ENCODE results near the gene SDK1. TPM values are rescaled to one million over a fixed set of nuclear protein-coding genes. Genes with fewer than 3 reads are reported as not detected.

The SDK1 gene
- total and polyA plus RNA-seq, 10 of the 15 experiments (the other 5 are each of a cell fraction or from before 2014, with no cell fraction given): 0.14 to 0.33 TPM; not detected in 8

DNA sequence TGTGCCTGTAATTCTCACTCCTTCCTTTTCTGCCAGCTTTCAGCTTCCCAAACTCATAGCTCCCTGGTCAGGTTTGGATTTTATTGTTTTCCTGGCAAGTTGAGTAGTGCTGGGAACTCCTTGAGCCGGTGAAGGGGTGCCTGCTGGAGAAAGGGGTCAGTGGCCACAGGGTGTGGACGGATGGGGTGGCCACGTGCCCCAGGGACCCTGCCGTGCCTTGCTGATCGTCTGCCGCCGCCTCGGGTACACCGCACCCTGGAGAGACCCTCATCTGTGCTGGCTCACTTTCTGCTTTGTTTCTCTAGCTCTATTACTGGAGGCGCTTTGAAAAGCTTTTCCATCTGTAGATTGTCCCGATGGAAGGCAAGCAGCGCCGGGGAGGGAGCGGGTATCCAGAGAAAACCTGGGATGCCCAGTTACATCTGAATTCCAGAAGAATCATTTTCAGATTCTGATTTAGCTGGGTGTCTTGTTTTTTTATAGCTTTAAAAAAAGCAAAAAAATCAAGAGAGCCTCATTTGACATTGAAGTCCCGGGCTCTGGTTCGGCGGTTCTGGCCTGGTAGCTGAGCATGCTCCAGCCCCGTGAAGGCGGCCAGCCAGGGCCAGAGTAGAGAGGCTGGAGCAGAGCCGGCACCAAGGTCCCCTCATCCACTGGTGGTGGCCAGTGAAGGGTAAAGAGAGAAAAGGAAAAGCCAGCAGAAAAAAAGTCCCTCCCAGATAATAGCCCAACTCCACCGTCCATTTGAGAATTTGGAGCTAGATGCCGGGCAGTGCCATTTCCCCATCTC lies 870.1 kb downstream of the SDK1 start:
- CTCF ChIA-PET: no interaction called here
- in situ Hi-C loops (cut with MboI) (no loop called here), intact Hi-C loops (cut with micrococcal nuclease; ENCODE audit: unreplicated experiment) (no loop called here)
- no peaks in the 10 kb centered on the region for H3K79me2 ChIP-seq (ENCODE audit: control insufficient read depth, insufficient read depth, low read length)
- 49% methylated on average over 20 of the region's 22 CpGs for WGBS (ENCODE audit: insufficient coverage, insufficient replicate concordance, low lambda C conversion rate, missing lambda C conversion rate)
- H3K4me3 ChIP-seq: no peak overlapping the region
- RAD21 ChIA-PET (ENCODE audit: unreplicated experiment): no interaction called here
- H3K9me3 ChIP-seq (replicated peaks; ENCODE audit: control insufficient read depth, insufficient read depth, low read length): no peaks in the 10 kb centered on the region; the same call in 2 of the 3 replicates
- POLR2A ChIA-PET: no interaction called here
- no peak for DNase-seq (ENCODE audit: low read depth, low spot score)
- H3K4me2 ChIP-seq (ENCODE audit: control insufficient read depth, insufficient read depth): no peak overlapping the region
- H2AFZ ChIP-seq (ENCODE audit: control insufficient read depth, low read depth, low read length): no peak overlapping the region
- no peak overlapping the region for H3K9ac ChIP-seq (ENCODE audit: control insufficient read depth, insufficient read depth, low read length)
- TF ChIP-seq GABPA (IDR thresholded peaks at IDR 0.05; ENCODE audit: low read depth): no peak
- TF ChIP-seq MEF2A (IDR thresholded peaks at IDR 0.05; ENCODE audit: insufficient read depth, low read depth, low read length): no peak
- TF ChIP-seq ZBED1 (IDR thresholded peaks at IDR 0.05; ENCODE audit: borderline replicate concordance): no peak
- TF ChIP-seq STAT3 (IDR thresholded peaks at IDR 0.05; ENCODE audit: low read depth, low read length): no peak
- TF ChIP-seq RCOR1 (conservative IDR thresholded peaks at IDR 0.05; ENCODE audit: low read depth, low read length): no peak
- no peak for TF ChIP-seq YY1 (IDR thresholded peaks at IDR 0.05; ENCODE audit: low read depth, low read length)
- TF ChIP-seq SPI1 (IDR thresholded peaks at IDR 0.05; ENCODE audit: borderline replicate concordance, insufficient read depth, low read depth, low read length): no peak
- TF ChIP-seq NFYB (IDR thresholded peaks at IDR 0.05; ENCODE audit: insufficient read depth, low read depth, low read length): no peak
- no peak for TF ChIP-seq NKRF (conservative IDR thresholded peaks at IDR 0.05)
- TF ChIP-seq FOXK2 (IDR thresholded peaks at IDR 0.05): no peak
- no peak for TF ChIP-seq LARP7 (IDR thresholded peaks at IDR 0.05)
- TF ChIP-seq IKZF2 (IDR thresholded peaks at IDR 0.05): no peak
- SMC1A ChIA-PET (ENCODE audit: uncharacterized antibody, unreplicated experiment): interaction anchor here (1.4 kb wide), 1 partner anchor 9 kb away, joined by 3 read pairs; no protein-coding TSS in a partner anchor
- no peaks in the 10 kb centered on the region for H3K27me3 ChIP-seq (replicated peaks in 1 of 2; ENCODE audit: control insufficient read depth in 2 of 2, insufficient read depth in 2 of 2, low read length in 1 of 2)
- FAIRE-seq: no peak
- H3K27ac ChIP-seq (ENCODE audit: control insufficient read depth, insufficient read depth): no peak overlapping the region
- no TSS peak for BruUV-seq (replicated peaks)
- no peaks in the 10 kb centered on the region for H3K36me3 ChIP-seq (ENCODE audit: control insufficient read depth in 2 of 2, insufficient read depth in 2 of 2, low read length in 1 of 2)
- no peaks in the 10 kb centered on the region for H3K4me1 ChIP-seq (ENCODE audit: control insufficient read depth, insufficient read depth, low read length)
- ATAC-seq: no peak
- H4K20me1 ChIP-seq (ENCODE audit: control insufficient read depth, insufficient read depth): no peaks in the 10 kb centered on the region

All from GM12878 (cell line).